OCI-LY7 (cell line): ENCODE results near the gene CTNNBL1. TPM values are rescaled to one million over a fixed set of nuclear protein-coding genes. Genes with fewer than 3 reads are reported as not detected.
A peak's percentile ranks its signal among the peaks of the same experiment; 100 is the strongest.

Experiments used
- BruUV-seq: library from RNA; stranded (reverse); fragments of 400-500 nt; replicated peaks from 2 replicates; lab custom pipeline; 2021; lab: Mats Ljungman, UMichigan
- CTCF ChIA-PET: fragments of 300-600 bp; sonication (Branson Sonifier 250); formaldehyde crosslinking; loops from one replicate; lab custom pipeline; 2022; ENCODE audit warnings: antibody characterized with exemption; ENCODE audit not compliant: unreplicated experiment; lab: Charles Lee
- POLR2A ChIA-PET: fragments of 300-600 bp; sonication (Branson Sonifier 250); formaldehyde crosslinking; loops from one replicate; lab custom pipeline; 2022; ENCODE audit warnings: antibody characterized with exemption; lab: Charles Lee
- DNase-seq: peaks from one replicate; pipeline ENCODE4 v3.0.0-alpha.2; 2015; ENCODE audit warnings: low spot score
- H2AFZ ChIP-seq: fragments of 200-600 bp; sonication (generic), shearing (Covaris generic); 2 replicates; pipeline ENCODE4 v1.6.1; 2014; ENCODE audit warnings: mild to moderate bottlenecking, antibody characterized with exemption, low read length, moderate library complexity
- H3K27ac ChIP-seq: fragments of 200-600 bp; sonication (generic); 2 replicates; pipeline ENCODE4 v1.5.1; 2014; ENCODE audit warnings: mixed run types, low read depth, mild to moderate bottlenecking, moderate library complexity, low read length, inconsistent platforms; ENCODE audit not compliant: poor library complexity, severe bottlenecking
- H3K36me3 ChIP-seq: fragments of 200-600 bp; sonication (generic); 2 replicates; pipeline ENCODE4 v1.6.1; 2014; ENCODE audit warnings: mild to moderate bottlenecking, antibody characterized with exemption, low read length, moderate library complexity, mixed read lengths; ENCODE audit not compliant: insufficient read depth
- H3K4me1 ChIP-seq: fragments of 200-600 bp; sonication (generic); 2 replicates; pipeline ENCODE4 v1.5.1; 2014; ENCODE audit warnings: mild to moderate bottlenecking, low read length; ENCODE audit not compliant: insufficient read depth, poor library complexity, severe bottlenecking
- H3K4me2 ChIP-seq: fragments of 200-600 bp; sonication (generic); 2 replicates; pipeline ENCODE4 v1.6.1; 2014; ENCODE audit warnings: mild to moderate bottlenecking, low read length
- H3K4me3 ChIP-seq: fragments of 200-600 bp; sonication (generic); 2 replicates; pipeline ENCODE4 v1.5.1; 2014; ENCODE audit warnings: mild to moderate bottlenecking, low read depth, low read length; ENCODE audit not compliant: poor library complexity, severe bottlenecking
- H3K79me2 ChIP-seq: fragments of 200-600 bp; sonication (generic); 2 replicates; pipeline ENCODE4 v1.6.1; 2016; ENCODE audit warnings: low read depth, mild to moderate bottlenecking, low read length, moderate library complexity, mixed read lengths; ENCODE audit not compliant: insufficient read depth
- H3K9me2 ChIP-seq: fragments of 200-600 bp; sonication (generic); 2 replicates; pipeline ENCODE4 v1.6.1; 2016; ENCODE audit warnings: mild to moderate bottlenecking, low read length, mixed read lengths; ENCODE audit not compliant: insufficient read depth
- H3K9me3 ChIP-seq: fragments of 200-600 bp; sonication (generic); 2 replicates; pipeline ENCODE4 v1.6.1; 2014; ENCODE audit warnings: mild to moderate bottlenecking, mixed run types, low read length, mixed read lengths
- H4K20me1 ChIP-seq: fragments of 200-600 bp; sonication (generic); 2 replicates; pipeline ENCODE4 v1.6.1; 2014; ENCODE audit warnings: mild to moderate bottlenecking, antibody characterized with exemption, low read length, moderate library complexity, mixed read lengths; ENCODE audit not compliant: insufficient read depth
- CTCF ChIP-seq: fragments of 200-600 bp; sonication (generic); conservative IDR thresholded peaks from 2 replicates; pipeline ENCODE4 v1.5.1; 2014; ENCODE audit warnings: mild to moderate bottlenecking, antibody characterized with exemption, low read length, moderate library complexity, mixed read lengths
- EZH2phosphoT487 ChIP-seq: fragments of 200-600 bp; sonication (generic); IDR thresholded peaks from 2 replicates; pipeline ENCODE4 v1.6.1; 2018; ENCODE audit warnings: low read depth, borderline replicate concordance, mild to moderate bottlenecking, mixed run types, antibody characterized with exemption, low read length, moderate library complexity, mixed read lengths
- intact Hi-C: fragments of 100-400 bp; cut with micrococcal nuclease; formaldehyde crosslinking; loops from one replicate; pipeline ENCODE4 v1.10.0; 2022; ENCODE audit not compliant: unreplicated experiment
- total RNA-seq, 2 experiments: library from RNA; depleted of rRNA in 1 of 2; stranded (reverse); fragments of >200 nt in 1 of 2; shearing (Covaris generic) in 1 of 2; gene quantifications; 2 replicates each; pipeline ENCODE4 v1.2.3, GENCODE V29; 2014 to 2022

CTNNBL1 gene
- total RNA-seq, 2 experiments from 2014 or later, result 38.0 to 90.0 TPM

GRCh38 chr20:37748015-37748414 lies 54.2 kb downstream of the CTNNBL1 start:
- H3K4me1 ChIP-seq, result peaks cover 46% of the 10 kb centered on the region
- CTCF ChIA-PET, result interaction anchor here (1.4 kb wide), 1 partner anchor 57 kb away, joined by 3 read pairs; no protein-coding TSS in a partner anchor
- peaks cover 51% of the 10 kb centered on the region for H3K36me3 ChIP-seq
- no peak overlapping the region for H3K4me2 ChIP-seq
- H3K27ac ChIP-seq, result no peak overlapping the region
- no peaks in the 10 kb centered on the region for H3K9me3 ChIP-seq
- no peak for DNase-seq
- H3K9me2 ChIP-seq, result no peaks in the 10 kb centered on the region
- POLR2A ChIA-PET, result interaction anchor here (1.1 to 1.4 kb wide), 2 partner anchors 57 to 171 kb away, joined by 3 to 4 read pairs; no protein-coding TSS in a partner anchor
- intact Hi-C loops, result no loop called here
- H4K20me1 ChIP-seq, result no peaks in the 10 kb centered on the region
- H3K79me2 ChIP-seq, result no peaks in the 10 kb centered on the region
- no peak overlapping the region for H3K4me3 ChIP-seq
- no peak overlapping the region for H2AFZ ChIP-seq
- BruUV-seq, result no TSS peak
- TF ChIP-seq EZH2phosphoT487, result no peak

DNA sequence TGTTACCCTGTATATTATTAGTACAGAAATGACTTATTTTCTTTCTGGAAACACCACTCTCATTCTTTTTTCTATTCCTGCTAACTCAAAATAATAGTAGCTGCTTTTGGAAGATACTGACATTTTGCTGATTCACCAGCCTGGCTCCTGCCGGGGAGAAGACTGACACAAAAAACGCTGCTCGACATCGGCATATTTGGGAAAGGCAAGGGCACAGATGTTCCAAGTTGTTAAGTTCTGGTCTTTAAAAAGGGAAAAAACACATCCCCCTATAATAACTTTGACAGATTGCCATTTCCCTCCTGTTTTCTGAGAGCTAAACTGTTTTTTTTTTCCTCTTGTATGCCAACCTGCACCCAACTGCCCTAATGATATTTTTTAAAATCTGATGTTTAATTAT lies 55.4 kb downstream of the CTNNBL1 start:
- Histone ChIP-seq H3K4me2 (no peak overlapping the region), H3K27ac (no peak overlapping the region), H3K79me2 (no peaks in the 10 kb centered on the region), H3K4me3 (no peak overlapping the region), H2AFZ (no peak overlapping the region), H3K4me1 (peaks cover 44% of the 10 kb centered on the region), H3K9me2 (no peaks in the 10 kb centered on the region), H3K36me3 (peaks cover 50% of the 10 kb centered on the region), H3K9me3 (no peaks in the 10 kb centered on the region), H4K20me1 (no peaks in the 10 kb centered on the region)
- intact Hi-C loops, result no loop called here
- DNase-seq, result no peak
- ChIA-PET CTCF (interaction anchor here (1.4 kb wide), 1 partner anchor 55 kb away, joined by 3 read pairs; no protein-coding TSS in a partner anchor), POLR2A (no interaction called here)
- no TSS peak for BruUV-seq
- TF ChIP-seq CTCF (no peak), EZH2phosphoT487 (no peak)

DNA sequence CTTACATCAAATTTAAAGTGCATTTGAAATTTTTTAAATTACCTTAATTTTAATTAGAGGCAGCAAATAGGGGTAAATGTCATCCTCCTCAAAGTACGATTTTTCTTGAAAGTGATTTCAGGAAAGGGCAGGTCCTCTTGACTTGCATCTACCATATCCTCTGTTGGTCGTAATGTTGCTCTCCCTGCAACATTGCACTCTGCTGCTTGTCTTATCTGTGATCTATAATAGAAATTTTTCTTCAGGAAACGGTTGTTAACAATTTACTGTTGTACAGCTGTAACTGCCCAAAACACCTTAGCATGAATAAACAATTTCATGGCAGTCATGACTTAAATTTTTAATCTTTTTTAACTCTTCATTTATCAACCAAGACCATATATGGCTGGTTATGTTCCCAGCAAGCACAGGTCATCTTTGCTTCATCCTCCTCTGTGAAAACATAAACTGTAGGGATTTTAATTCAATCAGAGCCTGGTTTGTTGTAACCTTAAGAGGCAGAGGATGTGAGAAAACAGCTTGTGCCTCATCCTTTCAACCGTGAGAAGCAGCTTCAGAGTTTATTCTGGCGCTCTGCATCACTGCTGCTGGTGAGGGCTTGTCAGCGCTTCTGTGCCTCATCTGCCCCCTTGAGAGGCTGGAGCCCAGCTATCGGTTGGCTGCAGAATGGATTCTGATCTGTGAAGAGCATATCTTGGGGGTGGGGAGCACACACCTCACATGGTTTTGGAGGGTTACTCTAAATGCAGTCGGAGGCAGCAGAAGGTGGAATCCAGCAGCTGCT lies 56.0 kb downstream of the CTNNBL1 start:
- H3K9me2 ChIP-seq, result no peaks in the 10 kb centered on the region
- H2AFZ ChIP-seq, result no peak overlapping the region
- H3K4me1 ChIP-seq, result peaks cover 38% of the 10 kb centered on the region
- H3K9me3 ChIP-seq, result no peaks in the 10 kb centered on the region
- ChIA-PET CTCF (no interaction called here), POLR2A (interaction anchor here (1.0 to 1.1 kb wide), 2 partner anchors 13 to 21 kb away, joined by 3 read pairs; no protein-coding TSS in a partner anchor)
- H3K36me3 ChIP-seq, result peaks cover 50% of the 10 kb centered on the region
- intact Hi-C loops, result no loop called here
- peak overlapping the region; percentile 6; the same call in 1 of the 2 replicates for H3K4me2 ChIP-seq
- H4K20me1 ChIP-seq, result no peaks in the 10 kb centered on the region
- no peak overlapping the region for H3K4me3 ChIP-seq
- H3K27ac ChIP-seq, result peak overlapping the region; percentile 36
- TF ChIP-seq EZH2phosphoT487 (no peak), CTCF (no peak)
- no TSS peak for BruUV-seq
- no peaks in the 10 kb centered on the region for H3K79me2 ChIP-seq
- peak; percentile 69 for DNase-seq
